Measurements from ENCODE around the gene NOS1AP.
A peak's percentile ranks its signal among the peaks of the same experiment; 100 is the strongest.

Gene NOS1AP

DNA sequence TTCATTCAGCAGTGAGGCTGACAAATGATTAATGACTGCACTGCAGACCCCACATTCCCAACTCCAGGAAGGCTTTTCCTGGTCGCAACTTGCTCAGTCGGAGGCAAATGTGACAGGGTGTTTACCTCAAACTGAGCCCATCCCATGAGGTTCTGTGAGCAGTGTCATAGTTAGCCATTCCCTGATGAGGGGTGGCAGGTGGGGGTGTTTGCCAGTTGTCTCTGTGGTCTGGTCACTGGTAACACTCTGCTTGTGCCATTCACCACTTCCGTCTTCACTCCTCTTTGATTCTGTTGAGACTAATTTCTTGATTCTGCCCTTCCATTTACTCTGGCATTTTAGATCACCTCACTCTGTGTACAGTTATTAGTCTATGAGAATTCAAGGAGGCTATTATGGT lies 73.5 kb downstream of the NOS1AP start:
- no peak for DNase-seq (ENCODE audit: extremely low spot score)
- ChIA-PET POLR2A (no interaction called here), CTCF (no interaction called here)
- TF ChIP-seq, protein P1, sequence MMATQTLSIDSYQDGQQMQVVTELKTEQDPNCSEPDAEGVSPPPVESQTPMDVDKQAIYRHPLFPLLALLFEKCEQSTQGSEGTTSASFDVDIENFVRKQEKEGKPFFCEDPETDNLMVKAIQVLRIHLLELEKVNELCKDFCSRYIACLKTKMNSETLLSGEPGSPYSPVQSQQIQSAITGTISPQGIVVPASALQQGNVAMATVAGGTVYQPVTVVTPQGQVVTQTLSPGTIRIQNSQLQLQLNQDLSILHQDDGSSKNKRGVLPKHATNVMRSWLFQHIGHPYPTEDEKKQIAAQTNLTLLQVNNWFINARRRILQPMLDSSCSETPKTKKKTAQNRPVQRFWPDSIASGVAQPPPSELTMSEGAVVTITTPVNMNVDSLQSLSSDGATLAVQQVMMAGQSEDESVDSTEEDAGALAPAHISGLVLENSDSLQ (IDR thresholded peaks at IDR 0.05): no peak
- TF ChIP-seq LEF1 (IDR thresholded peaks at IDR 0.05; ENCODE audit: borderline replicate concordance): no peak
- no peak for TF ChIP-seq HDGF (IDR thresholded peaks at IDR 0.05; ENCODE audit: borderline replicate concordance)
- TF ChIP-seq SP1 (IDR thresholded peaks at IDR 0.05): no peak
- TF ChIP-seq FOXM1 (IDR thresholded peaks at IDR 0.05; ENCODE audit: borderline replicate concordance): no peak
- TF ChIP-seq BHLHE40 (IDR thresholded peaks at IDR 0.05; ENCODE audit: borderline replicate concordance): no peak
- no peak for TF ChIP-seq ARNT (IDR thresholded peaks at IDR 0.05)
- no peak for TF ChIP-seq ZNF384 (IDR thresholded peaks at IDR 0.05)
- no peak for TF ChIP-seq NFRKB (IDR thresholded peaks at IDR 0.05)
- TF ChIP-seq CTBP1 (IDR thresholded peaks at IDR 0.05; ENCODE audit: borderline replicate concordance): no peak
- TF ChIP-seq L3MBTL2 (conservative IDR thresholded peaks at IDR 0.05): no peak
- no peak for TF ChIP-seq SUZ12 (IDR thresholded peaks at IDR 0.05)
- TF ChIP-seq FOXA1 (IDR thresholded peaks at IDR 0.05): no peak
- TF ChIP-seq ELF4 (IDR thresholded peaks at IDR 0.05): no peak
- no peak for TF ChIP-seq FOXK2 (IDR thresholded peaks at IDR 0.05)
- TF ChIP-seq TARDBP (IDR thresholded peaks at IDR 0.05): no peak

DNA sequence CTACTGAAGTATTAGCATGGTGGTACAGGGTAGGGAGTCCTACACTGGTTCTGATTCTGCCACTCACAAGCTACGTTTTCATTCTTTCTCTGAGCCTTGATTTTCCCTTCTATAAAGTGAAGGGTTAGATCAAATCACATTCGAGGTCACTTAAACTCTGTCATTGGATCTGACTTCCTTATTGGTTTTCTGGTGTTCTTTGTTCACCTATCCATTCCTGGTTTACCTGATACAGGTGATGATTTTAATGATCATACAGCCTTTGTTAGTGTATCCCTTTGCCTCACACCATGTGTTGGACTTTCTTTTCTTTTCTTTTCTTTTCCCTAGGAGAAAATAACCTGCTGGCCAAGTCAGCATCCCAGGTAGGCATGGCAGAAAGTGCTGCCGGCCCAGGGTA lies 74.8 kb downstream of the NOS1AP start:
- POLR2A ChIA-PET: no interaction called here
- CTCF ChIA-PET: no interaction called here
- DNase-seq (ENCODE audit: extremely low spot score): no peak
- no peak for TF ChIP-seq L3MBTL2 (conservative IDR thresholded peaks at IDR 0.05)
- no peak for TF ChIP-seq SP1 (IDR thresholded peaks at IDR 0.05)
- no peak for TF ChIP-seq FOXM1 (IDR thresholded peaks at IDR 0.05; ENCODE audit: borderline replicate concordance)
- no peak for TF ChIP-seq FOXK2 (IDR thresholded peaks at IDR 0.05)
- TF ChIP-seq, protein P1 (IDR thresholded peaks at IDR 0.05): no peak
- no peak for TF ChIP-seq FOXA1 (IDR thresholded peaks at IDR 0.05)
- TF ChIP-seq ZNF384 (IDR thresholded peaks at IDR 0.05): no peak
- TF ChIP-seq ELF4 (IDR thresholded peaks at IDR 0.05): no peak
- no peak for TF ChIP-seq CTBP1 (IDR thresholded peaks at IDR 0.05; ENCODE audit: borderline replicate concordance)
- TF ChIP-seq TARDBP (IDR thresholded peaks at IDR 0.05): no peak
- TF ChIP-seq HDGF (IDR thresholded peaks at IDR 0.05; ENCODE audit: borderline replicate concordance): no peak
- no peak for TF ChIP-seq LEF1 (IDR thresholded peaks at IDR 0.05; ENCODE audit: borderline replicate concordance)
- no peak for TF ChIP-seq SUZ12 (IDR thresholded peaks at IDR 0.05)

DNA sequence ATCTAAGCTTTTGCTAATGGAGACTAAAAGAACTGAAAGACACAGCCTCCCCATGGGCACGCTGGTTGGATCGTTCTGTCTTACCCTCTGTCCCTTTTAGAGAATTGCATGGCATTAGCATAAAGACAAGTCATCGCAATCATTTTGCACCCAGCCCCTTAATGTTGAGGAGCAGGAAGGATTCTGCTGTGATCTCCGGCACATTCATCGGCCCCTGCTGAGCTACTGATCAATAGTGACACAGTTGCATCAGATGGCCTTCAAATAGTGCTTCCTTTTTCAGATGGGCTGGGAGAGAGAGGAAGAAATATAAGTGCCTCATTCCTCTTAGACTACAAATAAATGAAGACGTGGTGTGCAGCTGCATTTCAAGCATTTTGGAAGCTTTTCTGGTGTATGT lies 75.4 kb downstream of the NOS1AP start:
- ChIA-PET CTCF (no interaction called here), POLR2A (interaction anchor here (0.8 to 1.5 kb wide), 2 partner anchors 11 to 12 kb away, joined by 3 to 4 read pairs; no protein-coding TSS in a partner anchor)
- TF ChIP-seq HDGF (IDR thresholded peaks at IDR 0.05; ENCODE audit: borderline replicate concordance): no peak
- TF ChIP-seq ZNF384 (IDR thresholded peaks at IDR 0.05): no peak
- TF ChIP-seq TARDBP (IDR thresholded peaks at IDR 0.05): no peak
- TF ChIP-seq FOXK2 (IDR thresholded peaks at IDR 0.05): no peak
- DNase-seq (ENCODE audit: extremely low spot score): no peak

DNA sequence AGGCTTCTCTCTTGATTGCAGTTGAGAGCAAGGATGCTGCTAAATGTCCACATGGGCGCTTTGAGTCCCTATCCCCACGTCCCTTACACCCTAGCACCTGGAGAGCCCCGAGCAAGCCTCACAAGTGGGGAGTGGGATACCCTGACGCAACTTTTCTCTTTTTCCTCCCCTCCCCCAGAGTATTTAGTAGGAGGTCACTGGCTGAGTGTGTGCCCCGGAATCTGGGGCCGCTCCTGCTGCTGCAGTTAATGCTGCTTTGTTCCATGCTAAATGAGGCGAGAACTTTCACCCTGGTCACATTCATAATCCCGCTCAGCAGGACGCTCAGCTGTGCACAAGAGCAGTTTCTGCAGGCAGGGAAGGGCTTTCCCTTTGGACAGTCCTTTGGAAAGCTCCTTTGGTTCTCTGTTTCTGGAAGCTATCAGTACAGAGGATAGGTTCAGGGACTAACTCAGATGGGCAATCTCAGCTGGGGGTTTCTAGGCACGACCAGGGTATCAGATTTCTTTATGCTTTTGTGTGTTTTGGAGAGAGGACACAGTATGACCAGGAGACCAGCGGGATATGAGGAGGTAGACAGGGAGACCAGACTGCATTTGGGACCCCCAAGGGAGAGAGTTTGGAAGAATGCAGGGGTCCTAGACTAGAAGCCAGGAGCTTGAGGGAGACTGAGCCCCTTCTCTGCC lies 75.9 kb downstream of the NOS1AP start:
- DNase-seq (ENCODE audit: extremely low spot score): peak; percentile 73
- ChIA-PET CTCF (no interaction called here), POLR2A (interaction anchor here (0.8 to 1.5 kb wide), 3 partner anchors 11 to 77 kb away, joined by 3 to 4 read pairs (median 3); no protein-coding TSS in a partner anchor)
- TF ChIP-seq HDGF (IDR thresholded peaks at IDR 0.05; ENCODE audit: borderline replicate concordance) (0 out of 2 replicates have a peak, but pooled peaks have one; percentile 2), SUZ12 (IDR thresholded peaks at IDR 0.05) (no peak)
- TF ChIP-seq, protein P1 (IDR thresholded peaks at IDR 0.05): no peak

DNA sequence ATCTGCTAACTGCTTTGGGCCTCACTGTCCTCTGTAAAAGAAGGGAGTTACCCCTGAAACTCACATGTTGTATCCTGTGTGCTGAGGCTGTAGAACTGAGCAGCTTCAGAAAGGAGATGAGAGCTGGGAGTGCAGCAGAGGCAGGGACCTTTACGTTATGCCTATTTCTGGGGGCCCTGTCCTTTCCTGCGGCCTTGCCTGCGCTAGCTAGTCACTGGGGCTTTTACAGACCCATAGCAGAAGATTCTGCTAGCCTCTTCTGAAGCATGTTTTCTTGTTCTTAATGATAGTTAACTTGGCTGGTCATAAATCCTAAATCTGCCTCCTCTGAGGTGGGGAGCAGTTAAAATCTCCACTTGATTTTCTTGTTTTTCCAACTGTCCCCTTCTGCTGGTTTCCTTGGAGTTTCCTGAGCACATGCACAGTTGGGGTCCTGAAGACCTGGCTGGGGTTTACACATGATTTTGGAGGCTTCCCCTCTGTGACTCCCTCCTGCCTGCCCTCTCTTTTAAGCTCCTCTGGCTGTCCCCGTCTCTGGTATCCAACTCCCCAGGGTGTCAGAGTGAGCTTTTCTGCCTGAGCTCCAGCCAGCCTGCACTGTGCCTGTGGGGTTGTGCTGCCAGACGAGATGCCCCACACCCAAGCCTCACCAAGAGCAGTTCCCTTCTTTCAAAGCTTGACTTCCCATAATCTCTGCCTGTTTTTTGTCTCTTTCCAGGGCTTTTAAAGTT lies 76.6 kb downstream of the NOS1AP start:
- POLR2A ChIA-PET: interaction anchor here (1.0 to 1.5 kb wide), 2 partner anchors 11 to 77 kb away, joined by 3 to 4 read pairs; no protein-coding TSS in a partner anchor
- CTCF ChIA-PET: no interaction called here
- peak; percentile 51 for DNase-seq (ENCODE audit: extremely low spot score)
- TF ChIP-seq, protein P1 (IDR thresholded peaks at IDR 0.05): no peak
- TF ChIP-seq FOXK2 (IDR thresholded peaks at IDR 0.05) (no peak), TARDBP (IDR thresholded peaks at IDR 0.05) (no peak), ZNF384 (IDR thresholded peaks at IDR 0.05) (no peak), BHLHE40 (IDR thresholded peaks at IDR 0.05; ENCODE audit: borderline replicate concordance) (no peak), SUZ12 (IDR thresholded peaks at IDR 0.05) (no peak), FOXA1 (IDR thresholded peaks at IDR 0.05) (no peak), SP1 (IDR thresholded peaks at IDR 0.05) (no peak), NFRKB (IDR thresholded peaks at IDR 0.05) (no peak), LEF1 (IDR thresholded peaks at IDR 0.05; ENCODE audit: borderline replicate concordance) (no peak), FOXM1 (IDR thresholded peaks at IDR 0.05; ENCODE audit: borderline replicate concordance) (no peak), L3MBTL2 (conservative IDR thresholded peaks at IDR 0.05) (no peak), CTBP1 (IDR thresholded peaks at IDR 0.05; ENCODE audit: borderline replicate concordance) (no peak), ELF4 (IDR thresholded peaks at IDR 0.05) (no peak), HDGF (IDR thresholded peaks at IDR 0.05; ENCODE audit: borderline replicate concordance) (no peak)
